Mesothelial cell of epicardium (in vitro differentiated cells): ENCODE measurements around the gene ENTPD1. TPM values are rescaled to one million over a fixed set of nuclear protein-coding genes. Genes with fewer than 3 reads are reported as not detected.
"Not testable (repeated sequence)": the region's sequence is repeated elsewhere in the genome, so short reads cannot be mapped to it uniquely, and the experiment has no call there.

Source experiments
- DNase-seq, 2 experiments: peaks; one replicate each; pipeline ENCODE4 v3.0.0; 2021; ENCODE audit warnings: low spot score in 2 of 2; ENCODE audit not compliant: unreplicated experiment in 2 of 2
- H3K27ac Mint-ChIP-seq: 2 replicates; pipeline ENCODE4 v1.8.0; 2021; ENCODE audit warnings: mixed read lengths
- H3K27me3 Mint-ChIP-seq: 2 replicates; pipeline ENCODE4 v1.8.0; 2021; ENCODE audit warnings: low read depth, mixed read lengths
- H3K36me3 Mint-ChIP-seq: 2 replicates; pipeline ENCODE4 v1.8.0; 2021; ENCODE audit warnings: mixed read lengths
- H3K4me1 Mint-ChIP-seq: 2 replicates; pipeline ENCODE4 v1.8.0; 2021; ENCODE audit warnings: mixed read lengths
- H3K4me3 Mint-ChIP-seq: 2 replicates; pipeline ENCODE4 v1.8.0; 2021; ENCODE audit warnings: mild to moderate bottlenecking, moderate library complexity, mixed read lengths
- H3K9me3 Mint-ChIP-seq: 2 replicates; pipeline ENCODE4 v1.8.0; 2021; ENCODE audit warnings: mixed read lengths
- CTCF ChIP-seq: fragments of 200-600 bp; sonication (generic); IDR thresholded peaks from one replicate; pipeline ENCODE4 v1.5.0; 2021; ENCODE audit warnings: antibody characterized with exemption; ENCODE audit not compliant: unreplicated experiment
- total RNA-seq: library from RNA; stranded (reverse); gene quantifications from 3 replicates; pipeline ENCODE4 v1.2.1, GENCODE V29; 2021

Gene ENTPD1
- total RNA-seq, 1 donor from 2014 or later: 1.1 TPM

GRCh38 chr10:95906677-95907455 is 150.9 kb downstream of the ENTPD1 start:
- peak in 1 of 2 experiments; percentile 51 for DNase-seq
- Mint-ChIP-seq H3K4me3 (peak overlapping the region; percentile 87), H3K9me3 (no peaks in the 10 kb centered on the region), H3K27ac (peak overlapping the region; percentile 73), H3K4me1 (peaks cover 10% of the 10 kb centered on the region), H3K36me3 (peaks cover 3% of the 10 kb centered on the region), H3K27me3 (peaks cover 11% of the 10 kb centered on the region)
- TF ChIP-seq CTCF: no peak

DNA sequence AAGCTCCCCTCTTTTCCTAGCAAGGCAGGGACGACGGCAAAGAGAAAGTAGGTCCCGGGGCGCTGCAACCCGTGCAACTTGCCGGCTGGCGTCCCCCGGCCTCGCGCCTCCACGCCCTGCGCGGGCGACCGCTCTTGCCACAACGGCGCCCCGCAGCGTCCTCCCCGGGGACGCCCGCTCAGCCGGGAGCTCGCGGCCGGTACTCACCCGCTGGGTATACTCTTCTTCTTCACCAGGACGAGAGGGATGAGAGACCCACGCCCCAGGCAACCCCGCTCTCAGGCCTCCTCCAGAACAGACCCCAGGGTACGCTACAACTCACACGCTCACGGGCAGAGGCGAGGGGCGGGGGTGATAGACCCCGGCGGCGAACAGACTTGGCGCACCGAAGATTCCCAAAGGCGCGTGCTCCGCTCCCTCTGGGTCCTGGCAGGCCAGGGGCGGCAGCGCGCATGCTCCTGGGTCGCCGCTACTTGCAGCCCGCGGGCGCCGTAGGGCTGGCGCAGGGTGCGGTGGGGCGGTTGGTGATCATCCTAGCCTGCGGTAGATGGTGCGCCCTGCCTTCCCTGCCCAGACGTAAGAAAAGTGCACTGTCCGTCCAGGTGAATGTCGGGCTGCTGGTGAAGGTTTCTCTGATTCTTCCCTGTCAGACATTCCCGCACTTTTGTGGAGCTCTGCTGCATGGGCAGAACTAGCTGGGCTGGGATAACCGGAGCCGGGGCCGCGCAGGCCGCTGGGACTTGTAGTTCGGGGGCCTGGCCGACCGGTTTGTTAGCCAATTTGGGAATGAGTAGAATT is 151.7 kb downstream of the ENTPD1 start, which contains the start of gene CC2D2B:
Gene CC2D2B (plus strand): TSS at position 520 of the 798 bp plus-strand sequence. CDS start 3,349 bp downstream, outside the sequence.
- DNase-seq: peak; percentile 69 to 88
- Mint-ChIP-seq H3K9me3 (no peaks in the 10 kb centered on the region), H3K36me3 (peaks cover under 1% of the 10 kb centered on the region), H3K4me3 (peak within 1 kb of the TSS; percentile 87), H3K27me3 (peaks cover 15% of the 10 kb centered on the region), H3K27ac (peak within 1 kb of the TSS; percentile 96), H3K4me1 (peaks cover 10% of the 10 kb centered on the region)
- no peak for TF ChIP-seq CTCF

GRCh38 chr10:95908450-95908849 is 152.5 kb downstream of the ENTPD1 start:
- Mint-ChIP-seq H3K36me3 (no peaks in the 10 kb centered on the region), H3K4me1 (peaks cover 10% of the 10 kb centered on the region), H3K9me3 (no peaks in the 10 kb centered on the region), H3K27me3 (peaks cover 21% of the 10 kb centered on the region), H3K27ac (no peak overlapping the region), H3K4me3 (peak overlapping the region; percentile 87)
- no peak for TF ChIP-seq CTCF
- DNase-seq: no peak

DNA sequence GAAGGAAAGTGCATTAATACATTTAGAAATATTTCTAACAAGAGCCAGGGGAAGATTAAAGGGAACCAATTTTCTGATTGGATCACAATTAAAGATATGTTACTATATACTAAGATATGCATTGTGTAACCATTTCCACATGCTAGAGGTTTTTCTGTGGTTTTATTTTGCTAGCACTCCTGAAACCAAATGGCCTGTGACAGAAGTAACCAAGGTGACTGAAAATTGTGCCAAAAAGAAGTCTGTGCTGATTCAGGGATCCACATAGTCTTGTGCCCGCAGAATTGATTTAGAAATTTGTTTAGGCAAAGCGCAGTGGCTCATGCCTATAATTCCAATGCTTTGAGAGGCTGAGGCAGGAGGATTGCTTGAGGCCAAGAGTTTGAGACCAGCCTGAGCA is 153.6 kb downstream of the ENTPD1 start:
- Mint-ChIP-seq H3K27ac (no peak overlapping the region), H3K27me3 (peaks cover 33% of the 10 kb centered on the region), H3K9me3 (no peaks in the 10 kb centered on the region), H3K36me3 (no peaks in the 10 kb centered on the region), H3K4me1 (peaks cover 10% of the 10 kb centered on the region), H3K4me3 (no peak overlapping the region)
- no peak for TF ChIP-seq CTCF
- DNase-seq: no peak

DNA sequence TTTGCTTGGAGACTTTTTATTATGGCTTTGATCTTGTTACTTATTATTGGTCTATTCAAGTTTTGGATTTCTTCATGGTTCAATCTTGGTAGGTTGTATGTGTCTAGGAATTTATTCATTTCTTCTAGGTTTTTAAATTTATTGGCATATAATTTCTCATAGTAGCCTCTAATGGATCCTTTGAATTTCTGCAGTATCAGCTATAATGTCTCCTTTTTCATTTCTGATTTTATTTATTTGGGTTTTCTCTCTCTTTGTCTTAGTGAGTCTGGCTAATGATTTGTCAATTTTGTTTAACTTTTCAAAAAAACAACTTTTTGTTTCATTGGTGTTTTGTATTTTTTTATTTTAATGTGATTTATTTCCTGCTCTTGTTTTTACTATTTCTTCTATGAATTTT is 160.1 kb downstream of the ENTPD1 start:
- not testable (repeated sequence) for H3K9me3 Mint-ChIP-seq, H3K4me1 Mint-ChIP-seq, DNase-seq, H3K4me3 Mint-ChIP-seq, H3K27ac Mint-ChIP-seq, H3K36me3 Mint-ChIP-seq
- peaks cover 43% of the 10 kb centered on the region for H3K27me3 Mint-ChIP-seq

Other genes starting within 250 kb of the ENTPD1 start
- gene SORBS1, start 194.8 kb upstream of the ENTPD1 start, total RNA-seq: 21.5 to 25.1 TPM (median 24.9 TPM) in 3 replicates
- gene ALDH18A1, start 99.5 kb upstream of the ENTPD1 start, total RNA-seq: 103 to 110 TPM (median 104 TPM) in 3 replicates
- 44.4 to 49.7 TPM (median 45.7 TPM) in 3 replicates for gene TCTN3, start 62.2 kb upstream of the ENTPD1 start, total RNA-seq
- 0.32 to 0.78 TPM (median 0.33 TPM) in 3 replicates for gene CC2D2B, start 151.8 kb downstream of the ENTPD1 start, total RNA-seq